GM19099 (cell line): ENCODE results near the gene PRKG1.

Source experiments
- POLR2A ChIP-seq: IDR thresholded peaks from 3 replicates; pipeline ENCODE4 v1.6.1; 2011; ENCODE audit warnings: low read depth; ENCODE audit not compliant: insufficient read length; ENCODE audit errors: extremely low read depth

The PRKG1 gene

GRCh38 chr10:51405580-51406351 lies 331.5 kb downstream of the PRKG1 start:
- no peak for TF ChIP-seq POLR2A

GRCh38 chr10:51406581-51406980 lies 332.3 kb downstream of the PRKG1 start:
- no peak for TF ChIP-seq POLR2A

- no peak for TF ChIP-seq POLR2A
Measured at GRCh38 chr10:51416494-51416893, 342.2 kb downstream of the PRKG1 start.

- no peak for TF ChIP-seq POLR2A
Measured at GRCh38 chr10:51419196-51420093, 345.2 kb downstream of the PRKG1 start.

- TF ChIP-seq POLR2A: no peak
Measured at GRCh38 chr10:51421853-51422252, 347.6 kb downstream of the PRKG1 start.

GRCh38 chr10:51422311-51423120 lies 348.2 kb downstream of the PRKG1 start:
- no peak for TF ChIP-seq POLR2A

- TF ChIP-seq POLR2A: no peak
Measured at GRCh38 chr10:51423121-51423452, 348.8 kb downstream of the PRKG1 start.

- TF ChIP-seq POLR2A: no peak
Measured at GRCh38 chr10:51425431-51425830, 351.1 kb downstream of the PRKG1 start.

GRCh38 chr10:51427758-51428157 lies 353.5 kb downstream of the PRKG1 start:
- no peak for TF ChIP-seq POLR2A

- TF ChIP-seq POLR2A: no peak
Measured at GRCh38 chr10:51430506-51430905, 356.2 kb downstream of the PRKG1 start.

GRCh38 chr10:51433949-51434475 lies 359.7 kb downstream of the PRKG1 start:
- no peak for TF ChIP-seq POLR2A

GRCh38 chr10:51436805-51437204 lies 362.5 kb downstream of the PRKG1 start:
- TF ChIP-seq POLR2A: no peak

GRCh38 chr10:51439645-51440044 lies 365.4 kb downstream of the PRKG1 start:
- no peak for TF ChIP-seq POLR2A

GRCh38 chr10:51445588-51445987 lies 371.3 kb downstream of the PRKG1 start:
- TF ChIP-seq POLR2A: no peak

GRCh38 chr10:51447119-51447518 lies 372.8 kb downstream of the PRKG1 start:
- no peak for TF ChIP-seq POLR2A
